H1 (cell line): ENCODE data around the gene WNT1. TPM values are rescaled to one million over a fixed set of nuclear protein-coding genes. Genes with fewer than 3 reads are reported as not detected.

Experiments used
- CEBPB ChIP-seq: IDR thresholded peaks from 2 replicates; pipeline ENCODE4 v1.6.1; 2012; ENCODE audit warnings: low read depth, low read length
- EZH2 ChIP-seq: fragments of 200-600 bp; sonication (generic); IDR thresholded peaks from 2 replicates; pipeline ENCODE4 v1.7.1; 2012; ENCODE audit warnings: low read depth, mild to moderate bottlenecking, moderate library complexity, low read length, inconsistent platforms; ENCODE audit not compliant: severe bottlenecking
- HDAC2 ChIP-seq, 2 experiments: fragments of 300-600 bp in 1 of 2; sonication (generic) in 1 of 2; IDR thresholded peaks; 2 replicates each; pipeline ENCODE4 v1.6.1; 2011 to 2012; ENCODE audit warnings: low read depth in 2 of 2, low read length in 2 of 2, mild to moderate bottlenecking in 2 of 2, moderate library complexity in 2 of 2, borderline replicate concordance in 1 of 2, inconsistent platforms in 1 of 2
- POLR2A ChIP-seq, 2 experiments: IDR thresholded peaks; 1 replicate in 1 of 2; 2 replicates in 1 of 2; pipeline ENCODE4 v1.6.1; 2011; ENCODE audit warnings: low read depth in 2 of 2, low read length in 2 of 2, mild to moderate bottlenecking in 2 of 2; ENCODE audit errors: control extremely low read depth in 1 of 2
- POU5F1 ChIP-seq: IDR thresholded peaks from 2 replicates; pipeline ENCODE4 v1.6.1; 2011; ENCODE audit warnings: low read depth, mild to moderate bottlenecking, low read length, moderate library complexity
- RNF2 ChIP-seq: fragments of 200-900, 300-1000 bp; sonication (generic); IDR thresholded peaks from 2 replicates; pipeline ENCODE4 v1.7.1; 2016; ENCODE audit warnings: borderline replicate concordance, low read depth, mild to moderate bottlenecking, antibody characterized with exemption, low read length; ENCODE audit not compliant: poor library complexity, severe bottlenecking; ENCODE audit errors: missing control alignments
- RXRA ChIP-seq: IDR thresholded peaks from 2 replicates; pipeline ENCODE4 v1.6.1; 2011; ENCODE audit warnings: low read depth, mild to moderate bottlenecking, low read length, moderate library complexity; ENCODE audit not compliant: insufficient read depth
- TAF1 ChIP-seq: IDR thresholded peaks from 2 replicates; pipeline ENCODE4 v1.6.1; 2011; ENCODE audit warnings: mild to moderate bottlenecking, low read depth, low read length
- polyA plus RNA-seq, 7 experiments: library from polyadenylated mRNA; depleted of rRNA in 3 of 7; stranded (reverse) in 5 of 7; unstranded in 2 of 7; fragments of >200 nt in 5 of 7; fragments of 200-250 nt in 2 of 7; gene quantifications; 1 replicate in 5 of 7; 2 replicates in 1 of 7; 4 replicates in 1 of 7; pipeline versions ENCODE4 v1.2.1 to v1.2.3, GENCODE V29; 2011 to 2013; ENCODE audit warnings: missing spikeins in 2 of 7, mixed read lengths in 2 of 7
- total RNA-seq: library from RNA; stranded (reverse); fragmentation: NEBNext Ultra II Directional; extraction: Animal tissue kit (Norgen Biotek cat#: 25700); gene quantifications from 2 replicates; pipeline ENCODE4 v1.2.1, GENCODE V29; 2021
- TF ChIP-seq, protein P1 (sequence below): fragments of 300-600 bp; sonication (generic); IDR thresholded peaks from 2 replicates; pipeline ENCODE4 v1.7.1; 2012; ENCODE audit warnings: low read length, moderate library complexity, mild to moderate bottlenecking, inconsistent platforms; ENCODE audit not compliant: insufficient replicate concordance

The WNT1 gene
- total and polyA plus RNA-seq, 2 of the 8 experiments (the other 6 are each of a cell fraction or from before 2014, with no cell fraction given): not detected

DNA sequence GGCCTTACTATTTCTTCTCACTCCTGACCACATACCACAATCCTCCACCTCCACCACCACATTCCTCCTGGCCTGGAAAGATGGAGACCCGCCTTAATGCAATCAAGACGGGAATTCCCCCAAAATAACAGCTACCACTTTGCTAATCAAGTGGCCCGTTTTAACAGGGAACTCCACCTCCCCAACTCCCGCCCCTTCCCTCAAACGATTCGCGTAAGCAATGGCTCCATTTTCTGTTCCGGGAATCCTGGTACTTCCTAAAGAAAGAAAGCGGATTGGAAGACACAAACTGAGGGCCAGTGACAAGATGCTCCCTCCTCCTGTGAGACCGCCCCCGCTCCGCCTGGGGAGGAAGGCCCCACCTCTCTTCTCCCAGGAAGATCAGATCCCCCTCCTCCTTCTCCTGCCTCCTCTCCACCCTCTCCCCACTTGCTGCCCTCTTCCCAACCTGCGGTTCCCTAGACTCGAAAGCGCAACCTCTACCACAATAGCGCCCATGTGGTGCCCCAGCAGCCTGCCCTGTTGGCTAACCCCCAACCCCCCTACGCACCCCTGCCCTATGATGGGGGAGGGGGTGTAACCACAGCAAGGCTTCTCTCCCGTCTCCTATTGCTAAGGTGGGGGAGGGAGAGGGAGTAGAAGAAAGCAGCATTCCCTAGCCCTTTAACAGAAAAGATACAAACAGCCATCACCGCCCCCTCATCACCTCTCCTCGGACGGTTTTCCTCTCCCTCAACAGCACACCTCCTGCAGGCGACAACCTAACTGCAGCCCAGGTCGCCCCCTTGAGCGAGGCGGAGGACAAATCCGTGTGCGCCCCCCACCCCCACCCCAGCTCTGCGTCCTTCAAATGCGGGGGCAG lies 21.6 kb upstream of the WNT1 start (continued):
- TF ChIP-seq, protein P1, sequence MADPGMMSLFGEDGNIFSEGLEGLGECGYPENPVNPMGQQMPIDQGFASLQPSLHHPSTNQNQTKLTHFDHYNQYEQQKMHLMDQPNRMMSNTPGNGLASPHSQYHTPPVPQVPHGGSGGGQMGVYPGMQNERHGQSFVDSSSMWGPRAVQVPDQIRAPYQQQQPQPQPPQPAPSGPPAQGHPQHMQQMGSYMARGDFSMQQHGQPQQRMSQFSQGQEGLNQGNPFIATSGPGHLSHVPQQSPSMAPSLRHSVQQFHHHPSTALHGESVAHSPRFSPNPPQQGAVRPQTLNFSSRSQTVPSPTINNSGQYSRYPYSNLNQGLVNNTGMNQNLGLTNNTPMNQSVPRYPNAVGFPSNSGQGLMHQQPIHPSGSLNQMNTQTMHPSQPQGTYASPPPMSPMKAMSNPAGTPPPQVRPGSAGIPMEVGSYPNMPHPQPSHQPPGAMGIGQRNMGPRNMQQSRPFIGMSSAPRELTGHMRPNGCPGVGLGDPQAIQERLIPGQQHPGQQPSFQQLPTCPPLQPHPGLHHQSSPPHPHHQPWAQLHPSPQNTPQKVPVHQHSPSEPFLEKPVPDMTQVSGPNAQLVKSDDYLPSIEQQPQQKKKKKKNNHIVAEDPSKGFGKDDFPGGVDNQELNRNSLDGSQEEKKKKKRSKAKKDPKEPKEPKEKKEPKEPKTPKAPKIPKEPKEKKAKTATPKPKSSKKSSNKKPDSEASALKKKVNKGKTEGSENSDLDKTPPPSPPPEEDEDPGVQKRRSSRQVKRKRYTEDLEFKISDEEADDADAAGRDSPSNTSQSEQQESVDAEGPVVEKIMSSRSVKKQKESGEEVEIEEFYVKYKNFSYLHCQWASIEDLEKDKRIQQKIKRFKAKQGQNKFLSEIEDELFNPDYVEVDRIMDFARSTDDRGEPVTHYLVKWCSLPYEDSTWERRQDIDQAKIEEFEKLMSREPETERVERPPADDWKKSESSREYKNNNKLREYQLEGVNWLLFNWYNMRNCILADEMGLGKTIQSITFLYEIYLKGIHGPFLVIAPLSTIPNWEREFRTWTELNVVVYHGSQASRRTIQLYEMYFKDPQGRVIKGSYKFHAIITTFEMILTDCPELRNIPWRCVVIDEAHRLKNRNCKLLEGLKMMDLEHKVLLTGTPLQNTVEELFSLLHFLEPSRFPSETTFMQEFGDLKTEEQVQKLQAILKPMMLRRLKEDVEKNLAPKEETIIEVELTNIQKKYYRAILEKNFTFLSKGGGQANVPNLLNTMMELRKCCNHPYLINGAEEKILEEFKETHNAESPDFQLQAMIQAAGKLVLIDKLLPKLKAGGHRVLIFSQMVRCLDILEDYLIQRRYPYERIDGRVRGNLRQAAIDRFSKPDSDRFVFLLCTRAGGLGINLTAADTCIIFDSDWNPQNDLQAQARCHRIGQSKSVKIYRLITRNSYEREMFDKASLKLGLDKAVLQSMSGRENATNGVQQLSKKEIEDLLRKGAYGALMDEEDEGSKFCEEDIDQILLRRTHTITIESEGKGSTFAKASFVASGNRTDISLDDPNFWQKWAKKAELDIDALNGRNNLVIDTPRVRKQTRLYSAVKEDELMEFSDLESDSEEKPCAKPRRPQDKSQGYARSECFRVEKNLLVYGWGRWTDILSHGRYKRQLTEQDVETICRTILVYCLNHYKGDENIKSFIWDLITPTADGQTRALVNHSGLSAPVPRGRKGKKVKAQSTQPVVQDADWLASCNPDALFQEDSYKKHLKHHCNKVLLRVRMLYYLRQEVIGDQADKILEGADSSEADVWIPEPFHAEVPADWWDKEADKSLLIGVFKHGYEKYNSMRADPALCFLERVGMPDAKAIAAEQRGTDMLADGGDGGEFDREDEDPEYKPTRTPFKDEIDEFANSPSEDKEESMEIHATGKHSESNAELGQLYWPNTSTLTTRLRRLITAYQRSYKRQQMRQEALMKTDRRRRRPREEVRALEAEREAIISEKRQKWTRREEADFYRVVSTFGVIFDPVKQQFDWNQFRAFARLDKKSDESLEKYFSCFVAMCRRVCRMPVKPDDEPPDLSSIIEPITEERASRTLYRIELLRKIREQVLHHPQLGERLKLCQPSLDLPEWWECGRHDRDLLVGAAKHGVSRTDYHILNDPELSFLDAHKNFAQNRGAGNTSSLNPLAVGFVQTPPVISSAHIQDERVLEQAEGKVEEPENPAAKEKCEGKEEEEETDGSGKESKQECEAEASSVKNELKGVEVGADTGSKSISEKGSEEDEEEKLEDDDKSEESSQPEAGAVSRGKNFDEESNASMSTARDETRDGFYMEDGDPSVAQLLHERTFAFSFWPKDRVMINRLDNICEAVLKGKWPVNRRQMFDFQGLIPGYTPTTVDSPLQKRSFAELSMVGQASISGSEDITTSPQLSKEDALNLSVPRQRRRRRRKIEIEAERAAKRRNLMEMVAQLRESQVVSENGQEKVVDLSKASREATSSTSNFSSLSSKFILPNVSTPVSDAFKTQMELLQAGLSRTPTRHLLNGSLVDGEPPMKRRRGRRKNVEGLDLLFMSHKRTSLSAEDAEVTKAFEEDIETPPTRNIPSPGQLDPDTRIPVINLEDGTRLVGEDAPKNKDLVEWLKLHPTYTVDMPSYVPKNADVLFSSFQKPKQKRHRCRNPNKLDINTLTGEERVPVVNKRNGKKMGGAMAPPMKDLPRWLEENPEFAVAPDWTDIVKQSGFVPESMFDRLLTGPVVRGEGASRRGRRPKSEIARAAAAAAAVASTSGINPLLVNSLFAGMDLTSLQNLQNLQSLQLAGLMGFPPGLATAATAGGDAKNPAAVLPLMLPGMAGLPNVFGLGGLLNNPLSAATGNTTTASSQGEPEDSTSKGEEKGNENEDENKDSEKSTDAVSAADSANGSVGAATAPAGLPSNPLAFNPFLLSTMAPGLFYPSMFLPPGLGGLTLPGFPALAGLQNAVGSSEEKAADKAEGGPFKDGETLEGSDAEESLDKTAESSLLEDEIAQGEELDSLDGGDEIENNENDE: no peak
- TF ChIP-seq CEBPB (no peak), EZH2 (no peak), POLR2A (IDR thresholded peaks at IDR 0.05; ENCODE audit: control extremely low read depth in 1 of 2, low read depth in 2 of 2, low read length in 2 of 2) (peak in 1 of 2 experiments; percentile 61; a peak in 2 of 3 replicates), RXRA (no peak), HDAC2 (IDR thresholded peaks at IDR 0.05; ENCODE audit: borderline replicate concordance in 1 of 2, low read depth in 2 of 2, low read length in 2 of 2) (0 out of 4 replicates have a peak, but pooled peaks of 1 of the 2 experiments have one; percentile 79), RNF2 (no peak), POU5F1 (no peak), TAF1 (peak; percentile 56; the same call in 1 of the 2 replicates)
